ENCODE data around the gene WAS. TPM values are rescaled to one million over a fixed set of nuclear protein-coding genes. Genes with fewer than 3 reads are reported as not detected.

WAS gene
- total RNA-seq, 1 experiment from 2014 or later, result 0.69 TPM

DNA sequence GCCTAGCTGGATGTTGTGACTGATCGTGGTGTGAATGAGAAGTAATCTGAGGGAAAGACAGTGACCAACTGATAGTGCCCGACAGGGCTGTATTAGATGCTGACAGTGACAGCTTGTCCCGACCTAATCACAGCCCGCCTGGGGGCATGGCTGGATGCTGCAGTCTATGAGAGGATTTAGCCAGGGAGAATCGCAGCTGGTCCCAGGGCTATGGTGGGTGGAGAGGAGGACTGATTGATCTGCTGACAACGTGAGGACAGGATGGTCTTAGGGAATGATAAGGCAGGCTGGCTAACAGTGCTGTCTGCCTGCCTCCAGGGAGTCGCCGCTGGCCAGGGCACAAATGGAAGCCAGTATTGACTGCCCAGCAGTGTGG is 12.3 kb downstream of the WAS start:
- DNase-seq, result no peak
- H3K36me3 ChIP-seq (replicated peaks; ENCODE audit: control insufficient read depth, insufficient read depth, low read length), result peaks cover 6% of the 10 kb centered on the region
- peak overlapping the region; percentile 54 for H3K4me3 ChIP-seq (ENCODE audit: insufficient read depth, low read depth, low read length)
- no peaks in the 10 kb centered on the region for H3K27me3 ChIP-seq (ENCODE audit: control insufficient read depth, insufficient read depth, low read length)

DNA sequence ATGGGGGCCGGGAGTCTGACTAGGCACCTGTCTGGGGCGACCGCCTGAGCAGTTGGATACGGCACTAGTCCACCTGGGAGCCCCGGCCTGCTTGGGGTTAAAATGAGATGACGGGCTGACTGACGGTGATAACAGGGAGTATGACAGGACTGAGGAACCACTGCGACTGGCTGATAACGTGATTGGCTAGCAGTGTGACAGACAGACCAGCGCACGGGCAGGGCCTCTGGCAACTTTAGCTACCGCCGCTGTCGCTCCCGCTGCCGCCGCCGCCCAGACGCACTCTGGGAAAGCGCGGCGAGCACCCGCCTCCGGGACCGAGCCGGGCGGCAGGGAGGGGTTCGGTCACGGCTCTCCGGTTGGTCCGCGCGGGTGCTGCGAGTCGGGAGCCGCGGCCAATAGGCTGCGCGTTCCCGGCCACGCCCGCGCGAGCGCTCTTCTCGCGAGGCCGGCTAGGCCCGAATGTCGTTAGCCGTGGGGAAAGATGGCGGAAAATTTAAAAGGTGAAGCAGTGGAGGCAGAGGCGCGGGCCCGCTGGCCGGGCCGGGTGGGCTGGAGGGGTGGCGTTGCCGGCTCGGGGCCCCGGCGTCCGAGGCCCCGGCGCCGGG is 12.8 kb downstream of the WAS start, which contains the start of gene SUV39H1:
Gene SUV39H1 (plus strand): TSS at position 434 of the 608 bp plus-strand sequence. CDS start 51 bp downstream, at position 485.
- peak; percentile 95 for DNase-seq
- Histone ChIP-seq H3K27me3 (ENCODE audit: control insufficient read depth, insufficient read depth, low read length) (no peaks in the 10 kb centered on the region), H3K36me3 (replicated peaks; ENCODE audit: control insufficient read depth, insufficient read depth, low read length) (peaks cover 9% of the 10 kb centered on the region), H3K4me3 (ENCODE audit: insufficient read depth, low read depth, low read length) (peak within 1 kb of the TSS; percentile 54)

- H3K36me3 ChIP-seq (replicated peaks; ENCODE audit: control insufficient read depth, insufficient read depth, low read length), result peaks cover 9% of the 10 kb centered on the region
- DNase-seq, result peak; percentile 91
- peak overlapping the region; percentile 54 for H3K4me3 ChIP-seq (ENCODE audit: insufficient read depth, low read depth, low read length)
- H3K27me3 ChIP-seq (ENCODE audit: control insufficient read depth, insufficient read depth, low read length), result no peaks in the 10 kb centered on the region
These were observed 13.5 kb downstream of the WAS start for GRCh38 chrX:48696909-48697727.

DNA sequence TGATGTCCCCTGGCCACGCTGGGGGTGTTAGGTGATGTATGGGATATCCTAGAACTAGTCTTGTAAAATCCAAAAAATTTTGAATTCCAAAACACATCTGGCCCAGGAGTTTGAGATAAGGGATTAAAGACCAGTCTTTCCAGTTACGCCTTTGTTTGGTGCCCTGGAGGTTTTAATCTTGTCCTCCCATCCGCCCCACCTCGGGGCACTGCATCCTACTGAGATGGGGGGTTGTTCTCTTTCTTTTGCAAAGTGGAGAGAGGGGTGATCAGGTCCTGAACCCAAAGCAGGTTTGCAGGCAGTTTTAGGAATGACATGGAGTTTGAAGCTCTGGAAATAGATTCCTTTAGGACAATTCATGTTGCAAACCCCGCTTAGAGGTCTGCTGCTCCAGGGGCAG is 14.7 kb downstream of the WAS start:
- DNase-seq, result peak; percentile 75
- Histone ChIP-seq H3K27me3 (ENCODE audit: control insufficient read depth, insufficient read depth, low read length) (no peaks in the 10 kb centered on the region), H3K36me3 (replicated peaks; ENCODE audit: control insufficient read depth, insufficient read depth, low read length) (peaks cover 12% of the 10 kb centered on the region), H3K4me3 (ENCODE audit: insufficient read depth, low read depth, low read length) (no peak overlapping the region)

- peak; percentile 26 for DNase-seq
- Histone ChIP-seq H3K4me3 (ENCODE audit: insufficient read depth, low read depth, low read length) (no peak overlapping the region), H3K27me3 (ENCODE audit: control insufficient read depth, insufficient read depth, low read length) (no peaks in the 10 kb centered on the region), H3K36me3 (replicated peaks; ENCODE audit: control insufficient read depth, insufficient read depth, low read length) (peaks cover 12% of the 10 kb centered on the region)
These were observed 16.6 kb downstream of the WAS start for GRCh38 chrX:48700246-48700645.

- H3K4me3 ChIP-seq (ENCODE audit: insufficient read depth, low read depth, low read length), result no peak overlapping the region
- DNase-seq, result no peak
- peaks cover 12% of the 10 kb centered on the region for H3K36me3 ChIP-seq (replicated peaks; ENCODE audit: control insufficient read depth, insufficient read depth, low read length)
- H3K27me3 ChIP-seq (ENCODE audit: control insufficient read depth, insufficient read depth, low read length), result no peaks in the 10 kb centered on the region
These were observed 17.5 kb downstream of the WAS start for GRCh38 chrX:48700951-48701653.

- no peak for DNase-seq
- Histone ChIP-seq H3K4me3 (ENCODE audit: insufficient read depth, low read depth, low read length) (no peak overlapping the region), H3K36me3 (replicated peaks; ENCODE audit: control insufficient read depth, insufficient read depth, low read length) (peaks cover 12% of the 10 kb centered on the region), H3K27me3 (ENCODE audit: control insufficient read depth, insufficient read depth, low read length) (no peaks in the 10 kb centered on the region)
These were observed 18.4 kb downstream of the WAS start for GRCh38 chrX:48702032-48702431.

- no peaks in the 10 kb centered on the region for H3K27me3 ChIP-seq (ENCODE audit: control insufficient read depth, insufficient read depth, low read length)
- DNase-seq, result no peak
These were observed 19.1 kb downstream of the WAS start for GRCh38 chrX:48702716-48703115.

DNA sequence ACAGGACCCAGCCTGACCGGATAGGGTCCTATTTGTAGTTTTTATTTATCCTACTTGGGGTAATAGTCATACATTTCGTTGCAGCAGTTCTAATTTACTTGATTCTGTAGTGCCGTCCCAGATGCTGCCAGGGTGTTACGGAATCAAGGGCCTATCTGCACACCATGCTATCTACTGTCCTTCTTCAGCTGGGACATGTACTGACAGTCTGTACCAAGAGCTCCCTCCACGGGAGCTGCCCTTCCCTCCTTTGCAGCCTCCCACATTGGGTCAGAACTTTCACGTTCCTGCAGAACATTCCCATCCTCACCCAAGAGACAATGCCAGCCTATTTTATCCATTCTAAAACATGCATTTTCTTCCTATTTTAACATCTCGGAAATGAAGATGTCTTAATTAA is 19.6 kb downstream of the WAS start:
- Histone ChIP-seq H3K36me3 (replicated peaks; ENCODE audit: control insufficient read depth, insufficient read depth, low read length) (peaks cover 12% of the 10 kb centered on the region), H3K4me3 (ENCODE audit: insufficient read depth, low read depth, low read length) (no peak overlapping the region), H3K27me3 (ENCODE audit: control insufficient read depth, insufficient read depth, low read length) (no peaks in the 10 kb centered on the region)

More at GRCh38 chrX:48702716-48703115, 19.1 kb downstream of the WAS start:
- H3K4me3 ChIP-seq (ENCODE audit: insufficient read depth, low read depth, low read length), result no peak overlapping the region
- H3K36me3 ChIP-seq (replicated peaks; ENCODE audit: control insufficient read depth, insufficient read depth, low read length), result peaks cover 12% of the 10 kb centered on the region

DNA sequence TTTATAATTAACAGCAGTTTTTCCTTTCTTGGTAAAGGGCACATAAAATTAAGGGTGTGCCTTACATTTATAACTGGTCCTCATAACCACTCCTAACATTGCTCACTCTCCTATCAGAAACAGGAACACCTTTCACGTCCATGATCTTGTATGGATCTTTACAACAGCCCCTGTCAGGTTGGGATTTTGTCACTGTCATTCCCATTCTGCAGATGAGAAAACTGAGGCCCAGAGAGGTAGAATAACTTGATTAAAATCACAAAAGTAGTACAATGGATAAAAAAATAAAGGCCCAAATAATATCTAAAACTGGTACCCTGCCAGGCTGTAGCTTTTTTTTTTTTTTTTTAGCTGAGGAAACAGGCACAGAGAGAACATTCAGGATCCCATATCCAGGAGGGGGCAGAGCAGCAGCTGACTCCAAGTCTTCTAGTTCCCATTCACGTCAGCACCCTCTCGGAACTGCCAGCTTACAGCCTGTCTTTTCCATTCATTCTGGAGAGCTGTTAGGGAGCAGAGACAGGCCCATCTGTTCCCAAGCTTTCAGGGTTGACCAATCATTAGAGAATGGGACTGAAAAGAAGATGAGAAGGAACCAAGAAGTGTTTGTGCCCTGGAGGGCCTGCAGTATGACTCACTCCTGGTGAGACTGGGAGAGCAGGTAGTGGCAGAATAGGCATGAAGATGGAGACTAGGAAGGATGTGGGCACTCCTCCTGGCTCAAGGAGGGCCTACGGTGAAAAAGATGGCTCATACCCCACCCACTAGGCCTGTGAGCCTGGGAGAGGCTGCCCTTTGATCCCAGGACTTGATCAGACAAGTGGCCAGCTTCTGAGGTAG is 20.3 kb downstream of the WAS start:
- Histone ChIP-seq H3K4me3 (ENCODE audit: insufficient read depth, low read depth, low read length) (no peak overlapping the region), H3K36me3 (replicated peaks; ENCODE audit: control insufficient read depth, insufficient read depth, low read length) (peaks cover 12% of the 10 kb centered on the region), H3K27me3 (ENCODE audit: control insufficient read depth, insufficient read depth, low read length) (no peaks in the 10 kb centered on the region)
- peak; percentile 21 for DNase-seq

More for the DNA sequence above, 19.6 kb downstream of the WAS start:
- no peak for DNase-seq

- no peak overlapping the region for H3K4me3 ChIP-seq (ENCODE audit: insufficient read depth, low read depth, low read length)
- DNase-seq, result peak; percentile 12
- H3K36me3 ChIP-seq (replicated peaks; ENCODE audit: control insufficient read depth, insufficient read depth, low read length), result peaks cover 6% of the 10 kb centered on the region
- no peaks in the 10 kb centered on the region for H3K27me3 ChIP-seq (ENCODE audit: control insufficient read depth, insufficient read depth, low read length)
These were observed 22.3 kb downstream of the WAS start for GRCh38 chrX:48705871-48706270.

- no peaks in the 10 kb centered on the region; the same call in 1 of the 2 replicates for H3K27me3 ChIP-seq (ENCODE audit: control insufficient read depth, insufficient read depth, low read length)
- H3K4me3 ChIP-seq (ENCODE audit: insufficient read depth, low read depth, low read length), result no peak overlapping the region
- no peaks in the 10 kb centered on the region; the same call in 1 of the 2 replicates for H3K36me3 ChIP-seq (replicated peaks; ENCODE audit: control insufficient read depth, insufficient read depth, low read length)
- no peak for DNase-seq
These were observed 26.0 kb downstream of the WAS start for GRCh38 chrX:48709522-48710112.

- no peaks in the 10 kb centered on the region for H3K36me3 ChIP-seq (replicated peaks; ENCODE audit: control insufficient read depth, insufficient read depth, low read length)
- H3K27me3 ChIP-seq (ENCODE audit: control insufficient read depth, insufficient read depth, low read length), result no peaks in the 10 kb centered on the region; the same call in 1 of the 2 replicates
- no peak for DNase-seq
- H3K4me3 ChIP-seq (ENCODE audit: insufficient read depth, low read depth, low read length), result no peak overlapping the region
These were observed 27.7 kb downstream of the WAS start for GRCh38 chrX:48711162-48711928.
